Germinal center (tissue), 1 donor: ENCODE results near the gene LSM10.
A peak's percentile ranks its signal among the peaks of the same experiment; 100 is the strongest.

ENCODE experiments used
- DNase-seq: peaks from one replicate; pipeline ENCODE4 v3.0.0; 2012; ENCODE audit warnings: mixed read lengths, low spot score

The LSM10 gene

DNA sequence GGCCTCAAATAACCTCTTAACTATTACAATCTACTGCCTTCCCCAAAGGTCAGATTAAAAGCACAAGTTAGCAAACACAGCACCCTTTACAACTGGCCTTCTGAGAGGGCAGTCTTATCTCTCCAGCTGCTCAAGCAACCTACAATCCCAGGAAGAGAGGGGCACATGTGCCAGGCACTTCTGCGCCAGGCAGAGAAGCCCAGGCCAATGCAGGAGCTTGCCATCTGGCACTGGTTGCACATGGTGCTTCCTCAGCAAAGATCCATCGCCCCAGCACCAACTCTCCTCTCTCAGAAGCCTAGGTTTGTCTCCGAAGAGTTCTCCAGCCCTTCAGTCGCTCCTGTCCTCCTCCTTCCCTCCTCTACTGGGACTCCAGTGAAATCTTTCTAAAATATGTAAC, 14.5 kb downstream of the LSM10 start:
- no peak for DNase-seq

DNA sequence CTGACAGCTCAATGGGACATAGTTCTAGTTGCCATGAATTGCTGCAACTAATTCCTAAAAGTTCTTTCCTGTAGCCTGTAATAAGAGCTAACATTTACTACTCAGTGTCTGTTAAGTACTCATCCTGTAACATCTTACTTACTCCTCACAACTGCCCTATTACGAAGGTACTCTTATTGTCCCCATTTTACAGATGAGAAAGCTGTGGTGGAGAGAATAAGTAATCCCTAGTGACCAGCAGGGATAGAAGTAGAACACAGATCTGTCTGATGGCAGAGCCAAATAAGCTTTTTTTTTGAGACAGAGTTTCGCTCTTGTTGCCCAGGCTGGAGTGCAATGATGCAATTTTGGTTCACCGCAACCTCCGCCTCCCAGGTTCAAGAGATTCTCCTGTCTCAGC, 15.0 kb downstream of the LSM10 start:
- no peak for DNase-seq

DNA sequence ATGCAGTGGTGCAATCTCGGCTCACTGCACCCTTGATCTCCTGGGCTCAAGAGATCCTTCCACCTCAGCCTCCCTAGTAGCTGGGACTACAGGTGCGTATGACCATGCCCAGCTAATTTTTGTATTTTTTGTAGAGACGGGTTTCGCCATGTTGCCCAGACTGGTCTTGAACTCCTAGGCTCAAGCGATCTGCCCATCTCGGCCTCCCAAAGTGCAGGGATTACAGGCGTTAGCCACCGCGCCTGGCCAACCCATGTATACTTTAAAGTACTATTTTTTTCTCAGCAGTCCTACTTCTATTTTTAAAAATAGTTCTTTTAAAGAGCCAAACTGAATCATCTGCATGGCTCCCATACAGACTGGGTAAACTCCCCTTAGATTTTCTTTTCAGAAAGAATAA, 15.5 kb downstream of the LSM10 start:
- no peak for DNase-seq

DNA sequence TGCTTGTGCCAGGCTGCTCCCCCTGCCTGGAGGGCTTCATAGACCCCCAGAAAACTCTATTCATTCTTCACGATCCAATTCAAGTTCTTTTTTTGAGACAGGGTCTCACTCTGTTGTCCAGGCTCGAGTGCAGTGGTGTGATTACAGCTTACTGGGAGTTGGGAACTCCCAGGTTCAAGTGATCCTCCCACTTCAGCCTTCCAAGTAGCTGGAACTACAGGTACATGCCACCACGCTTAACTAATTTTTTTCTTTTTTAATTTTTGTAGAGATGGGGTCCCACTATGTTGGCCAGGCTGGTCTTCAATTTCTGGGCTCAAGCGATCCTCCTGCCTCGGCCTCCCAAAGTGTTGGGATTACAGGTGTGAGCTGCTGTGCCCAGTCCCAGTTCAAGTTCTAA, 16.3 kb downstream of the LSM10 start:
- no peak for DNase-seq

DNA sequence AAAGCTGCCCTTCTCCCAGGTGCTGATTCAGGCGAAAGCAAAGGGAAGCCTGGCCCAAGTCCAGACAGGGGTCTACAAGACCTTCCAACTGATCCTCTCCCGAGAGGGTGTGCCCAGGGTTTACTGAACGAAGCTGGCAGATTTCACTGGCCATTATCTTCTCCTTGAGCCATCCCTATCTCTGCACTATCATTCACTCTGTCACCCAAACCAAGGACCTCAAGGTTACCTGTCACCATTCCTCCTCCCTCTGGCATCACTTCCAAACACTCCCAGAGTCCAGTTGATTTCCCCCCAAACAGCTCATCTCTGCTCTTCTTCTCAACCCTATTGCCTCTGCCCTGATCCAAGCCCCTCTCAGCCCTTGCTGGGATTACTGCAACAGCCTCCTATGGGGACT, 16.9 kb downstream of the LSM10 start:
- no peak for DNase-seq

DNA sequence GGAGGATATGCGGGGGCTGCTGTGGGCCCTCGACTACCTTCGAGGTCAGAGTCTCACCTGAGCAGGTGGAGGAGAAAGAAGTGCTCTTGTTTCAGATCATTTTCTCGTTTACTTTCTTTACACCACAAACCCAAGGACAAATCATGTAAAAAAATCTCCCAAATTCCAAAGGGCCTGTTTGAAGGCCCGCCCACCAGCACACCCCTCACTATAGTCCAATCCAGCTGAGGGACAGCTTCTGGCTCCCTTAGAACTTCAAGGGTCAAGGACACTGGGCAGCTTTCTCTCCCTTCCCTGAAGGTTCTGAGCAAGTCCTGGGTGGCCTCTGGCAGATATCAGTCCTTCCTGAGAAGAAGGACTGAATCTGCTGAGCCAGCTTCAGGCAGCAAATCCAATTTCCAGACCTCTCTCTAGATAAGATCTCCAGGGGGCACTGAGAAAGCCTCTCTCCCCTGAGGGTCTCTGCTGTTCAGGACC, 17.5 kb downstream of the LSM10 start:
- DNase-seq = no peak

DNA sequence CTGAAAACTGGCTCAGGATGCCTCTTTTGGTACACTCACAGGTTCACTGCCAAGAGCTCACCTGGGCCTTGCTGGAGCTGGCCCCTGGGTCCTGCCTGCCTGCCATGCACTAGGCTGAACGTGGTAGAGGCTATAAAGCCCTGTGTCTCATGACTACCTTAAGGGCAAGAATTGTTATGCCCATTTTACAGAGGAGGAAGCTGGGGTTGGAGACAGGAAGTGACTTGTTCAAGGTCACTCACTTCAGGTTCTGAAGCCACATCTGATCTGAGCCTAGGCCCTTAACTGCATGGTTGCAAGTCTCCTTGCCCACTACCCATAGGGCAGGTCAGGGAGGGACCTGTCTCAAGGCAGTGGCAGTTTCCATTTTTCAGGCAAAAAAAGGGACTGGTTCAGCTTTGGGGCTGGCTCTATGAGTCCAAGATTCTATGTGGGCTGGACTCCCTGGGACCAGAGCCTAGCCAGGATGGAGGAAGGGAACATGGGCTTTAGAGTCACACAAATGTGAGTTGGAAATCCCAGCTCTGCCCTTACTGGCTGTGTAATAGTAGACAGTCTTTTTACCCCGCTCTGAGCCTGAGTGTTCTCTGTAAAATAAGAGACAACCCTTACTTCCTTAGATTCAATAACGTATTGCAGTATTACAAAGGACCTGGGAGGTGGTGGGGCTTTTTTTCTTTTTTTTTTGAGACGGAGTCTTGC, 19.8 kb downstream of the LSM10 start:
- no peak for DNase-seq

DNA sequence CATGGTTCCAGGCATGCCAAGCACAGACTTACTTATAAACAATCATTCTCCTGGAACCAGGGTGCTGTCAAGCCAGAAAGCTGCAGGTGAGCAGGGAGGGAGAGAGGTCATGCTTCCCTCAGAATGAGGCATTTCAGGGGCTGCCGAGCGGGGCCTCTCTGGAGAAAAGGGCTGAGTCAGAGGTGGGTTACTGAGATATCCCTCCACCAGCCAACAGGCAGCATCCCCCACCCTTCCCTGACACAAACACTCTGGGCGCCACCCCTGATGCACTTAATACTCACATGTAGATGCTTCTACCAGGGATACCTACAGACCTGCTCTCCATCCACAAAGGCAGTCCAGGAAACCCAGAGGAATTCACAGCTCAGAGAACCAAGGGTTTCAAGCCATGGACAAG, 25.1 kb downstream of the LSM10 start:
- no peak for DNase-seq

DNA sequence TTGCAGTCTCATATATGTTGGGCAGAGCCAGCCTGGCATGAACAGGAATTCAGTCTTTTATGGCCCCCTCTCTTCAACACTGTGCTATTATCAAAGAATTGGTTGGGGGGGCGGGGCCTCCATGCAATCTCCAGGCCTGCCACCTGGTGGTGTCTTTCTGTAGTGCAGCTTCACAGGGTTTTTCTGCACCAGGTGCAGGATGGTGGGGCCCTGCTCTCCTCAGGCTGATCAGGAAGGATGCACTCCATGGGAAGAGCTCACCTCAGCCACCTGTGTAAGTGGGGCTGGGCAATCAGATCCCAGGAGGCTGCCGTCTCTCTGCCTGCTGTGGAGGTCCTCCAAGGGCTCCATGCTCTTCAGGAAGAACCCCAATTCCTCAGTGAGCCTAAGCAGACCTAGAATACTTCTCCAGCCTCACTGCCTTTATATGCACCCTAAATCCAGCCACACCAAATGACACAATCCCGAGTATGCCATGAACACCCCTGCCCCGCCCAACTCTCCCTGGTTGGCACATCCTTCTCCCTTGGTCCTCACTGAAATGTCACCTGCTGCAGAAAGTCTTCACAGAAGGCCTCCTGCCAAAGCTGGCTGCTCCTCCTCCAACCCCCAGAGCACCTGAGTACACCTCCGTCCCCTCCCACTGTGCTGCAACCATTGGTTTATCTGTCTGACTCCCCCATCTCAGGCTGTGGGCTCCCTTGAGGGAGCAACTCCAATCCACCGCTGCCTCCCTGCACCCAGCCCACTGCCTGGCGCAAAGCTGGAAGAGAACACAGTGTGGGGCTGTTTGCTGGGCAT, 28.4 kb downstream of the LSM10 start:
- DNase-seq = peak; percentile 89

DNA sequence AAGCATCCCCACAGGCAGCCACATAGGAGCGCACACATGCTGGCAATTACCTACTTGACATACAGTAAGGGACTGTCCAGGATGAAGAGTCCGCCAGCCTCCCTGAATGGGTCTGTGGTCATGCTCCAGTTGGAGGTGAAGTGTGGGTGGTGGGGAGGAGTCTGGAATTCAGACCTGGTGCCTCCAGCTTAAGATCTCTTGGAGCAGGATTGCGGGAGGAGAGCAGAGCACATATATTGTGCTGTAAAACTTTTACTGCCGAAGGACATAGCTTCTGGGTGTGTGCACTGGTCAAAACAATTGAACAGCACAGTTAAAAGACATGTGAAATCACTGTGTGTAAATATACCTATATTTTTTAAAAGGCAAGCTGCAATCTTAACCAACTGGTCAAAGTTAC, 29.9 kb downstream of the LSM10 start:
- no peak for DNase-seq

DNA sequence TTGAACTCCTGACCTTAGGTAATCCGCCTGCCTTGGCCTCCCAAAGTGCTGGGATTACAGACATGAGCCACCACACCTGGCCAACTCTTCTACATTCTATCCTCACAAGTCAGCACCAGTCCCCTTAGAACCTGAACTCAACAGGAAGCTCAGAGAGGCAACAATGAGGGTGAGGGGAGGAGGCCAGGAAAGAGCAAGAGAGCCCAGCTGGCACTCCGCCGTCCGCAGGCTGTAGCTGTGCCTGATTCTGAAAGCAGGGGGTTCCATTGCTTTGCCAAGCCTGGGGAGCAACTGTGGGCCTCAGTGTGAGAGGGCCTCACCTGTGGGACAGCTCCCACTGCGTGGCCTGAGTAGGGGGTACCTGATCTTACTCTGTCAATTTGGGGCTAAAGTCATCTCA, 30.6 kb downstream of the LSM10 start:
- DNase-seq = no peak

DNA sequence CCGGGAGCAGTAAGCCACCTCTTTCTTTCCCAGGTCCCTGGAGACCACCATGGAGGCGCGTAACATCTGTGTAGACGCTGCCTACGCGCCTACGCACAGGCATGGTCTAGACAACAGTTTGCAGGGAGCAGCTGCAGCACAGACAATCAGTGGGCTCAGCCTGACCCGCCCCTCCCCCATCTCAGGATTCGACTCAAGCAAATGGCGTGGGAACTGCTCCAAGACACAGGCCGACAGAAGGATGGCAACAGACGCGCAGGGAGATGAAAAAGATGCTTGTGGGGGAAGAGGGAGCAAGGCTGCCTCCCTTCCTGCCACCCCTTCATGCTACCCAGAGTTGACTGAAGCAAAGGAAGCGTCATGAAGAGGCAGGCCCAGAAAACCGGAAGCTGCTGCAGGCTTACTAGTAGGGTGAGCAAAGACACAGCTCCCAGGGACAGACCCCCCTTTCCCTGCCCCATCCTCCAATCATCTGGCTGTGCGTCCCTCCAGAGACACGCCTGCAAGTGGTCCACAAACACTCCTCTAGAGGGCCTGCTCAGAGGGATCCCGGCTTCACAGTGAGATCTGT, 31.5 kb downstream of the LSM10 start:
- DNase-seq = no peak

DNA sequence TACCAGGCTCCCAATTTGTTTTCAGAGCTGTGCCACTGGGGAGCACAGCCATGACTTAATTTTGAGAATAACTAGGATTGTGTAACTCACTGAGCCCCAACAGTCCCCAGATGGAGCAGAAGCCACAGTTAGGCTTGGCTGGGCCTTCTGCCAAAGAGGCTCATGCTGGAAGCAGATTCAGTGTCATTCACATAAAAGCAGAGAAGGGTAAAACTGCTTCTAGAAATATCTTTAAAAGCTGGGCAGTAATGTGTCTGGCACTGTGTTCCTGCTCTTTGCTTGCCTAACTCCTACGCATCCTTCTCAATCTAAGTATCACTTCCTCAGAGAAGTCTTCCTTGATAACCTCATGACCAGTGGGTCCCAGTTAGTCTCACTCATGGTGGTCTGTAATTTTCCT, 32.3 kb downstream of the LSM10 start:
- no peak for DNase-seq

DNA sequence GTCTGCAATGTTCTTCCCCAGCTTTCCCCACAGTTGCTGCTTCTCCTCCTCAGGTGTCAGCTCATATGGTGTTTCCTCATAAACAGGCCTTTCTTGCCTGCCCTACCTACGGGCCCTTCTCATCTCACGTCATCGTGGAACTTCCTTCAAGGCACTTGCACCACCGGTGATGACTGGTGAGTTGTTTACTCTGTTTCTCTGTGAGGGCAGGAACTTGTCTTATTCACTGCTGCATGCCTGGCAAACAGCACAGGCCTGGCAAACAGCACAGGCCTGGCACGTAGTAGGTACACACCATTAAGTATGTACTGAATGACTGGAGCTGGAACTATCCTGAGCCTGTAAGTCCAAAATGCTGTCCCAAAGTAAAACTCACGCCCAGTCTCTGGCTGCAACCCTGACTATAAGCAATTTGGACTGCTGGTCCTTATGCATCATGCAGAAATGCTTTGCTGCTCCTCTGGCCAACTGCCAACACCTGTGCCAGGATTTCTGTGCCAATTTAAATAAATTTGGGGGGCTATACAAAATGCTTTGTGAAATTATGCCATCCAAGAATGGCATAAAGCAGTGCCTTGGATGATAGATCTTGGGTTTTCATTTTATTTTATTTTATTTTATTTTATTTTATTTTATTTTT, 37.7 kb downstream of the LSM10 start:
- no peak for DNase-seq

DNA sequence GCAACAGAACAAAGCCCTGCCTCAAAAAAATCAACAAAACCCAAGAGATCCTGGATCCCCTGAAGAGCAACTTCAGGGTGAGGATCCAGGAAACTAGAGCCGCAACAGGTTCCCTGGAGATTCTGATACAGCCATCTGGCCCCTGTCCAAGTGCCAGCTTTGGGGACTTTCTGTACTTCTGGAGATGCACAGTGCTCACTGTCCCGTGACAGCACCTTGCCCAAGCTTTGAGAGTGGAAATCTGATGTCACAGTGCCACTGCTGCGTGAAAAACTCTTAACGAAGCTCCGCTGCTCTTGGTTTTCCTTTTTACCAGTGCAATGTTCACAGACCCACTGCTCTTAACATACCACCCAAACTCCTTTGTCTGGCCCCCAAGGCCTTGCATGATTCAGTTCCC, 38.3 kb downstream of the LSM10 start:
- DNase-seq = no peak

DNA sequence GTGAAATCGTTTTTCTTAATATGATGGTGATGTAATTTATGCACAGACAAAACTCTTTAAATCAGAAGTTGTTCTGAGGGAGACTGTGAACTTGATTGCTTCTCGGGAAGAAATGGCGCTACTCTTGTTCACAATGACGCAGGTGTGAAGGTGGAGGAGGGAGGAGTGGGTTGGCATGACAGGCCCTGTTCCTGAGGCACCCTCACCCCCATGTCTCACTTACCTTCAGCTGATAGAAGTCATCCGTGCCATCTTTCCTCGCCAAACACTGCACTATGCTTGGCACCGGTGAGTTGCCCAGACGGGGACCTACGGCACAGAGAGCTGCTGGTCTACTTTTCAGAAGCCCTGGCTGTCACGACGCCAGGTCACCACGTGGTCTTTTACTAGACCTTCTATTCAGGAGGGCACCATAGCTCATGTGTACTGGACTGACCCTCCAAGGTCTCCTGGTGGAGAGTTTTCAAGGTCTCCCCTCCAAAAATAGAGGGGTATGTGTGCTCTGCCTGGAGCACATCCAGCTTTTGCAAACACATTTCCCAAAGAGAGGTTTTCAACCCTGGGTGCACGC, 39.1 kb downstream of the LSM10 start:
- no peak for DNase-seq

DNA sequence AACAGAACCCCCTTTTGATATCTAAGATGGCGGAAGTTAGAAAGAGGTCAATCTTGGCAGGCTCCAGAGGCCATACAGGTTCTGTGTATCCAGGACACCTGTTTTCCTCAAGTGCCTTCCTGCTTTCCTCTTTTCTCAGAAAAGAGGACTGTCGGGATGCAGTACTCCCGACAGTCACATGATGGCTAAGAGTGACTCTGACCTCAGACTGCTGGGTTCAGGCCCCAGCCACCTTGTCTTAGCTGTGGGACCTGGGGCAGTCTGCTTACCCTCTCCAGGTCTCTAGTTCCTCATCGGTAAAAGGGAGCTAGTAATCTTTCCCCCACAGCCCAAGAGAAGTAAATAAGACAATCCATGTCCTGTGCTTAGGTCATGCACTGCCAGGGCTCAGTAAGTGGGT, 41.9 kb downstream of the LSM10 start:
- no peak for DNase-seq

DNA sequence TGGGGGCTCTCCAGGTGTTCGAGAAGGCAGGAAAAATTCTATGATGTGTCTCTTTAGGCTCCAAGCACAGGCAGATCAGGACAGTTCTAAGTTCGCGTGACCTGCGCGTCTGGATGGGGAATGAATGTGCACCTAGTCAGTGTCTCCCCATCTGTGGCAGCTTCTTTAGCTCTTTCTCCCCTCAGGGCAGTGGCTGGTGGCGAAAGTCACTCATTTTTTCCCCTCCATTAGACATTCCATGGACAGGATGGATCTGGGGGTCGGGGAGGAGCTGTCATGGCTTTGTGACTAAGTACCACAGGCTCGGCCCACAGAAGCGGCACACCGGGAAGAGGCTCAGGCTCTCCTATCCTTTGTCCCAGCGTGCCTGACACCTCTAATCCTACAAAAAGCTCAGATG, 43.2 kb downstream of the LSM10 start:
- DNase-seq = no peak

DNA sequence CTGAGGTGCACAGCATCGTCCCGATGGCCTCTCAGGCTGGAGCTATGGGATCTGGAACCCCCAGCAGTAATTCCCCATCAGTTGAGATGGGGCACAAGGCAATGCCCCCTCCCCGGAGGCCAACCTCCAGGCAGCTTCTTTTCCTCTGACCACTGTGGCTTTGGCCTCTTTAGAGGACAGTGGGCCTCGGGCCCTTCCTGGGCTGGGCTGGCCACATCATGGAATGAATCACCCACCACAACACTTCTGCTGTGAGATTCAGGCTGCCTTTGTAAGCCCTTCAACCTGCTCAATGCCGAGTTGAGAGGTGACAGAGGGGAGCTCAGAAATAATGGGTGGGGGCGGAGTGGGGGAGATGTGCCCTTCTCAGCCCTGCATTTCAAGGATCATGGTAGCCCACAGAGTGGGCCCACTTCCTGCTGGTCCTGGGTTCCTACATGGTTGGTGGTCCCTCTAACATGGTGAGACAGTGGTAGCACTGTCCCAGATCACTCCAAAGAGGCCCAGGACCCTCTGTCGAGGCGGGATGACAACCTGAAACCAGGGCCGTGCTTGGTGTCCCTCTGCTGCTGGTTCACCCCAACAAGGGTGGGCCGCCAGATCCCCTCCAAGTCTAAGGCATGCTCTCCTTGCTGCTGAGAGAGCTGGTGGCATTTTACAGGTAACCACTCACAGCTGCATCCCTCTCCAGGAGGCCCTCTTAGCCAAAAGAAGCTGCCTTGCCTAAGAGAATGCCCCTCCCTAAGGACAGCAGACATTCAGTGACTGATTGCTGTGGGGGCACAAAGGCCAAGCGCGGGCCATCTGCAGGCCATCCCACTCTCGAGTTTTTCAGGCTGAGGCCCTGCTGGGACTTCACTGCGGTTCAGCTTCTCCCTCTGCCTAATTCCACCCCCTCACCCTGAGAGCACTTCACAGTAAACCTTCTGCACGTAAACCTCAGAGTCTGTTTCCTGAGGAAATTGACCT, 44.5 kb downstream of the LSM10 start:
- DNase-seq = no peak

DNA sequence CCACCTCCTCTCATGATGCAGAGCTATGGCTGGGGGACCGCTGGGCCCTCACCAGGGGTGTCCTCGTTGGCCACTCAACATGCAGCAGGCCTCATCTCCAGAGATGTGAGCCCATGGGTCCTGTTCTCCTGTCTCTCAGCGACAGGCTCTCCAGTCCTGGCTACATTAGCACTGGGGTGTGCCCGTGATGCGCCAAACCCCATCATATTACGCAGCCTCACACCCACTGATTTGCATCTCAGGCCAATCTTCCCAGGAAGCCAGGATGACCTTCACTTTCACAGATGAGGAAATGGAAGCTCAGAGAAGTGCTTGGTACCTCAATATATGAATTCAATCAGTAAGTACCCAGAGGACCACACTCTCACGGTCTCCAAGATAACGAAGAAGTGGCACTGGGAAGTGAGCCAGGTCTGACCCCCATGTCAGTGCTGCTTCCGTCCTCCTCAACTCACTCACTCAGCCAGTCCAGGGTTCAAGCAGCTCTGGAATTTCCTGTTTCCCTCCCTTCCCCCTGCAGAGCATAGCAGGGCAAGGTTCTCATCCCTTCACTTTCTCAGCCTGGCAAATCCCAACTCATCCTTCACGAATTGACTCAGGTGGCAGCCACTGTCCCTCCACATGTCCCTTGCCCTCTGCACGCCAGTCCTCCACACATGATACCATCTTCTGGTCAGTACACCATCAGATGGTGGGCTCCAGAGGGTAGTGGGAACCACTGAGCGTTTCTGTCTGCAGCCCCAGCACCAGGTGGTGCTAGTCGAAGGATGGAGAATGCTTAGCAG, 45.4 kb downstream of the LSM10 start:
- DNase-seq = no peak
